ENCODE measurements around the gene TEX13B.
"Not testable (repeated sequence)": the region's sequence is repeated elsewhere in the genome, so short reads cannot be mapped to it uniquely, and the experiment has no call there.

Gene TEX13B

GRCh38 chrX:107978707-107979307 lies 3.4 kb downstream of the TEX13B start:
- H3K4me3 ChIP-seq (ENCODE audit: severe bottlenecking) = no peak overlapping the region
- DNase-seq (ENCODE audit: low spot score) (no peak), ATAC-seq (ENCODE audit: low read depth) (no peak)
- no peaks in the 10 kb centered on the region for H3K4me1 ChIP-seq (ENCODE audit: insufficient read depth, poor library complexity, severe bottlenecking)
- H3K36me3 ChIP-seq (ENCODE audit: low read depth) = peaks cover 28% of the 10 kb centered on the region
- H3K9me3 ChIP-seq (ENCODE audit: severe bottlenecking) = no peaks in the 10 kb centered on the region
- H3K27ac ChIP-seq (ENCODE audit: poor library complexity, severe bottlenecking) = no peak overlapping the region
- no peaks in the 10 kb centered on the region for H3K27me3 ChIP-seq (ENCODE audit: insufficient read depth, poor library complexity, severe bottlenecking)
- peak; percentile 29 for TF ChIP-seq CTCF (IDR thresholded peaks at IDR 0.05; ENCODE audit: poor library complexity, severe bottlenecking)

- Histone ChIP-seq H3K4me1 (ENCODE audit: insufficient read depth, poor library complexity, severe bottlenecking) (no peaks in the 10 kb centered on the region), H3K4me3 (ENCODE audit: severe bottlenecking) (no peak overlapping the region), H3K36me3 (ENCODE audit: low read depth) (peaks cover 28% of the 10 kb centered on the region), H3K9me3 (ENCODE audit: severe bottlenecking) (no peaks in the 10 kb centered on the region), H3K27me3 (ENCODE audit: insufficient read depth, poor library complexity, severe bottlenecking) (no peaks in the 10 kb centered on the region), H3K27ac (ENCODE audit: poor library complexity, severe bottlenecking) (no peak overlapping the region)
- no peak for TF ChIP-seq CTCF (IDR thresholded peaks at IDR 0.05; ENCODE audit: poor library complexity, severe bottlenecking)
- ATAC-seq (ENCODE audit: low read depth) = no peak
- no peak for DNase-seq (ENCODE audit: low spot score)
Observed at GRCh38 chrX:107978071-107978470, 4.1 kb downstream of the TEX13B start.

GRCh38 chrX:107971636-107972035 lies 10.5 kb downstream of the TEX13B start:
- Histone ChIP-seq H3K4me1 (ENCODE audit: insufficient read depth, poor library complexity, severe bottlenecking) (no peaks in the 10 kb centered on the region), H3K27me3 (ENCODE audit: insufficient read depth, poor library complexity, severe bottlenecking) (no peaks in the 10 kb centered on the region), H3K27ac (ENCODE audit: poor library complexity, severe bottlenecking) (no peak overlapping the region), H3K36me3 (ENCODE audit: low read depth) (peaks cover 40% of the 10 kb centered on the region), H3K4me3 (ENCODE audit: severe bottlenecking) (no peak overlapping the region), H3K9me3 (ENCODE audit: severe bottlenecking) (no peaks in the 10 kb centered on the region)
- DNase-seq (ENCODE audit: low spot score) (no peak), ATAC-seq (ENCODE audit: low read depth) (no peak)
- no peak for TF ChIP-seq CTCF (IDR thresholded peaks at IDR 0.05; ENCODE audit: poor library complexity, severe bottlenecking)

GRCh38 chrX:107970073-107970472 lies 12.1 kb downstream of the TEX13B start:
- H3K27me3 ChIP-seq (ENCODE audit: insufficient read depth, poor library complexity, severe bottlenecking) = no peaks in the 10 kb centered on the region
- no peaks in the 10 kb centered on the region for H3K4me1 ChIP-seq (ENCODE audit: insufficient read depth, poor library complexity, severe bottlenecking)
- no peak for DNase-seq (ENCODE audit: low spot score)
- no peak for ATAC-seq (ENCODE audit: low read depth)
- no peak overlapping the region for H3K4me3 ChIP-seq (ENCODE audit: severe bottlenecking)
- H3K27ac ChIP-seq (ENCODE audit: poor library complexity, severe bottlenecking) = no peak overlapping the region
- no peaks in the 10 kb centered on the region for H3K9me3 ChIP-seq (ENCODE audit: severe bottlenecking)
- TF ChIP-seq CTCF (IDR thresholded peaks at IDR 0.05; ENCODE audit: poor library complexity, severe bottlenecking) = no peak
- peaks cover 29% of the 10 kb centered on the region for H3K36me3 ChIP-seq (ENCODE audit: low read depth)

- H3K36me3 ChIP-seq (ENCODE audit: low read depth) = peaks cover 29% of the 10 kb centered on the region
- H3K27ac ChIP-seq (ENCODE audit: poor library complexity, severe bottlenecking) = no peak overlapping the region
- no peaks in the 10 kb centered on the region for H3K9me3 ChIP-seq (ENCODE audit: severe bottlenecking)
- H3K4me3 ChIP-seq (ENCODE audit: severe bottlenecking) = no peak overlapping the region
- ATAC-seq (ENCODE audit: low read depth) (no peak), DNase-seq (ENCODE audit: low spot score) (no peak)
- H3K4me1 ChIP-seq (ENCODE audit: insufficient read depth, poor library complexity, severe bottlenecking) = no peaks in the 10 kb centered on the region
- H3K27me3 ChIP-seq (ENCODE audit: insufficient read depth, poor library complexity, severe bottlenecking) = no peaks in the 10 kb centered on the region
- TF ChIP-seq CTCF (IDR thresholded peaks at IDR 0.05; ENCODE audit: poor library complexity, severe bottlenecking) = no peak
Observed at GRCh38 chrX:107968623-107969022, 13.5 kb downstream of the TEX13B start.

- DNase-seq (ENCODE audit: low spot score); H3K4me1 ChIP-seq (ENCODE audit: insufficient read depth, poor library complexity, severe bottlenecking); H3K36me3 ChIP-seq (ENCODE audit: low read depth); H3K9me3 ChIP-seq (ENCODE audit: severe bottlenecking); ATAC-seq (ENCODE audit: low read depth); H3K27me3 ChIP-seq (ENCODE audit: insufficient read depth, poor library complexity, severe bottlenecking); H3K27ac ChIP-seq (ENCODE audit: poor library complexity, severe bottlenecking); H3K4me3 ChIP-seq (ENCODE audit: severe bottlenecking): not testable (repeated sequence)
Observed at GRCh38 chrX:107955337-107955736, 26.8 kb downstream of the TEX13B start.
